Panc1 (cell line): ENCODE measurements around the gene PPM1L. TPM values are rescaled to one million over a fixed set of nuclear protein-coding genes. Genes with fewer than 3 reads are reported as not detected.

ENCODE experiments used
- ATAC-seq: fragments of 200-7000 bp; cut with Tn5 transposase; 2 replicates; pipeline ENCODE4 v1.9.1; 2020; ENCODE audit warnings: mild to moderate bottlenecking, moderate library complexity
- BruUV-seq: library from RNA; stranded (reverse); fragments of 400-500 nt; replicated peaks from 2 replicates; lab custom pipeline; 2021; lab: Mats Ljungman, UMichigan
- CTCF ChIA-PET: fragments of 300-600 bp; sonication (Branson Sonifier 250); formaldehyde crosslinking; loops from one replicate; lab custom pipeline; 2022; ENCODE audit warnings: antibody characterized with exemption; lab: Charles Lee
- POLR2A ChIA-PET: fragments of 300-600 bp; sonication (Branson Sonifier 250); formaldehyde crosslinking; loops from one replicate; lab custom pipeline; 2022; ENCODE audit warnings: antibody characterized with exemption; lab: Charles Lee
- DNase-seq: peaks from one replicate; pipeline ENCODE4 v3.0.0-alpha.2; 2010; ENCODE audit warnings: low read depth, low spot score
- H3K27ac ChIP-seq: 2 replicates; pipeline ENCODE4 v1.5.1; 2011; ENCODE audit warnings: mild to moderate bottlenecking, low read length, inconsistent platforms
- H3K27me3 ChIP-seq: fragments of 200-500 bp; sonication (Bioruptor generic); 2 replicates; pipeline ENCODE4 v1.6.0; 2014; ENCODE audit warnings: low read length, inconsistent platforms; ENCODE audit not compliant: control insufficient read depth, insufficient read depth
- H3K36me3 ChIP-seq: fragments of 200-500 bp; sonication (Bioruptor generic); 2 replicates; pipeline ENCODE4 v1.5.1; 2014; ENCODE audit warnings: inconsistent platforms, mild to moderate bottlenecking, low read length, moderate library complexity; ENCODE audit not compliant: control insufficient read depth, insufficient read depth
- H3K4me1 ChIP-seq: 2 replicates; pipeline ENCODE4 v1.5.1; 2011; ENCODE audit warnings: inconsistent platforms, mild to moderate bottlenecking, low read length, moderate library complexity; ENCODE audit not compliant: control insufficient read depth, insufficient read depth
- H3K4me3 ChIP-seq, 2 experiments: 2 replicates each; pipeline ENCODE4 v1.5.1; 2011 to 2012; ENCODE audit warnings: low read depth in 2 of 2, low read length in 2 of 2, mild to moderate bottlenecking in 2 of 2, inconsistent platforms in 1 of 2, moderate library complexity in 1 of 2
- H3K9me3 ChIP-seq: fragments of 200-500 bp; sonication (Bioruptor generic); 2 replicates; pipeline ENCODE4 v1.5.1; 2014; ENCODE audit warnings: low read depth, mild to moderate bottlenecking, inconsistent platforms, low read length, moderate library complexity; ENCODE audit not compliant: control insufficient read depth, insufficient read depth
- POLR2AphosphoS5 ChIP-seq: IDR thresholded peaks from 2 replicates; pipeline ENCODE4 v1.6.1; 2012; ENCODE audit warnings: mild to moderate bottlenecking, low read depth, low read length, moderate library complexity
- REST ChIP-seq, 2 experiments: IDR thresholded peaks; 2 replicates each; pipeline ENCODE4 v1.6.1; 2011 to 2012; ENCODE audit warnings: low read depth in 2 of 2, control low read depth in 1 of 2, low read length in 1 of 2, mild to moderate bottlenecking in 1 of 2, moderate library complexity in 1 of 2; ENCODE audit not compliant: insufficient read depth in 1 of 2
- SIN3A ChIP-seq: IDR thresholded peaks from 2 replicates; pipeline ENCODE4 v1.6.1; 2012; ENCODE audit warnings: low read depth, mild to moderate bottlenecking, low read length, moderate library complexity, borderline replicate concordance; ENCODE audit not compliant: insufficient read depth
- TCF7L2 ChIP-seq: IDR thresholded peaks from 2 replicates; pipeline ENCODE4 v1.6.1; 2011; ENCODE audit warnings: mild to moderate bottlenecking, low read depth, low read length, inconsistent platforms
- in situ Hi-C: cut with HindIII; loops from 2 replicates; pipeline ENCODE4 v1.10.0; 2016; ENCODE audit warnings: low sequenced_read_pairs, low pct_unique_long_range_greater_than_20kb
- intact Hi-C: fragments of 100-400 bp; cut with micrococcal nuclease; formaldehyde crosslinking; loops from one replicate; pipeline ENCODE4 v1.10.0; 2022; ENCODE audit not compliant: unreplicated experiment
- total RNA-seq: library from RNA; stranded (reverse); gene quantifications from one replicate; pipeline ENCODE4 v1.2.1, GENCODE V29; 2021; ENCODE audit not compliant: unreplicated experiment
- TF ChIP-seq, protein P1 (sequence below): fragments of 450-650 bp; IDR thresholded peaks from 2 replicates; pipeline ENCODE4 v1.5.1; 2017; ENCODE audit warnings: mild to moderate bottlenecking

Gene PPM1L
- total RNA-seq, 1 experiment from 2014 or later: 23.8 TPM

- TF ChIP-seq SIN3A (no peak), TCF7L2 (no peak), REST (IDR thresholded peaks at IDR 0.05; ENCODE audit: insufficient read depth in 1 of 2, low read depth in 2 of 2, low read length in 1 of 2) (no peak), POLR2AphosphoS5 (no peak)
- TF ChIP-seq, protein P1, sequence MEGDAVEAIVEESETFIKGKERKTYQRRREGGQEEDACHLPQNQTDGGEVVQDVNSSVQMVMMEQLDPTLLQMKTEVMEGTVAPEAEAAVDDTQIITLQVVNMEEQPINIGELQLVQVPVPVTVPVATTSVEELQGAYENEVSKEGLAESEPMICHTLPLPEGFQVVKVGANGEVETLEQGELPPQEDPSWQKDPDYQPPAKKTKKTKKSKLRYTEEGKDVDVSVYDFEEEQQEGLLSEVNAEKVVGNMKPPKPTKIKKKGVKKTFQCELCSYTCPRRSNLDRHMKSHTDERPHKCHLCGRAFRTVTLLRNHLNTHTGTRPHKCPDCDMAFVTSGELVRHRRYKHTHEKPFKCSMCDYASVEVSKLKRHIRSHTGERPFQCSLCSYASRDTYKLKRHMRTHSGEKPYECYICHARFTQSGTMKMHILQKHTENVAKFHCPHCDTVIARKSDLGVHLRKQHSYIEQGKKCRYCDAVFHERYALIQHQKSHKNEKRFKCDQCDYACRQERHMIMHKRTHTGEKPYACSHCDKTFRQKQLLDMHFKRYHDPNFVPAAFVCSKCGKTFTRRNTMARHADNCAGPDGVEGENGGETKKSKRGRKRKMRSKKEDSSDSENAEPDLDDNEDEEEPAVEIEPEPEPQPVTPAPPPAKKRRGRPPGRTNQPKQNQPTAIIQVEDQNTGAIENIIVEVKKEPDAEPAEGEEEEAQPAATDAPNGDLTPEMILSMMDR: no peak
- Histone ChIP-seq H3K4me3 (no peak overlapping the region), H3K27me3 (no peaks in the 10 kb centered on the region), H3K27ac (no peak overlapping the region), H3K4me1 (no peaks in the 10 kb centered on the region), H3K36me3 (peaks cover 11% of the 10 kb centered on the region), H3K9me3 (no peaks in the 10 kb centered on the region)
- ATAC-seq (no peak), DNase-seq (no peak)
- ChIA-PET POLR2A (no interaction called here), CTCF (no interaction called here)
- intact Hi-C loops (no loop called here), in situ Hi-C loops (no loop called here)
- BruUV-seq: no TSS peak
Measured at GRCh38 chr3:161084277-161084676, 328.2 kb downstream of the PPM1L start.

GRCh38 chr3:161093895-161094294 is 337.9 kb downstream of the PPM1L start:
- DNase-seq: no peak

More at GRCh38 chr3:161093895-161094294, 337.9 kb downstream of the PPM1L start:
- intact Hi-C loops (no loop called here), in situ Hi-C loops (no loop called here)
- Histone ChIP-seq H3K4me1 (no peaks in the 10 kb centered on the region), H3K27me3 (no peaks in the 10 kb centered on the region), H3K4me3 (no peak overlapping the region), H3K9me3 (no peaks in the 10 kb centered on the region), H3K36me3 (peaks cover 3% of the 10 kb centered on the region; the same call in 1 of the 2 replicates), H3K27ac (no peak overlapping the region)
- no peak for ATAC-seq
- no TSS peak for BruUV-seq
- CTCF ChIA-PET: no interaction called here
- POLR2A ChIA-PET: no interaction called here
- TF ChIP-seq TCF7L2: no peak
- TF ChIP-seq, protein P1: no peak
- no peak for TF ChIP-seq SIN3A
- no peak for TF ChIP-seq POLR2AphosphoS5
- no peak for TF ChIP-seq REST (IDR thresholded peaks at IDR 0.05; ENCODE audit: insufficient read depth in 1 of 2, low read depth in 2 of 2, low read length in 1 of 2)
